GM19025 (cell line): ENCODE results near the gene MANBA.

Experiments
- ATAC-seq: cut with Tn5 transposase; IDR thresholded peaks from one replicate; pipeline ENCODE4 v1.9.1; 2021; ENCODE audit warnings: mild to moderate bottlenecking, low read depth, moderate library complexity; ENCODE audit not compliant: unreplicated experiment

MANBA gene

DNA sequence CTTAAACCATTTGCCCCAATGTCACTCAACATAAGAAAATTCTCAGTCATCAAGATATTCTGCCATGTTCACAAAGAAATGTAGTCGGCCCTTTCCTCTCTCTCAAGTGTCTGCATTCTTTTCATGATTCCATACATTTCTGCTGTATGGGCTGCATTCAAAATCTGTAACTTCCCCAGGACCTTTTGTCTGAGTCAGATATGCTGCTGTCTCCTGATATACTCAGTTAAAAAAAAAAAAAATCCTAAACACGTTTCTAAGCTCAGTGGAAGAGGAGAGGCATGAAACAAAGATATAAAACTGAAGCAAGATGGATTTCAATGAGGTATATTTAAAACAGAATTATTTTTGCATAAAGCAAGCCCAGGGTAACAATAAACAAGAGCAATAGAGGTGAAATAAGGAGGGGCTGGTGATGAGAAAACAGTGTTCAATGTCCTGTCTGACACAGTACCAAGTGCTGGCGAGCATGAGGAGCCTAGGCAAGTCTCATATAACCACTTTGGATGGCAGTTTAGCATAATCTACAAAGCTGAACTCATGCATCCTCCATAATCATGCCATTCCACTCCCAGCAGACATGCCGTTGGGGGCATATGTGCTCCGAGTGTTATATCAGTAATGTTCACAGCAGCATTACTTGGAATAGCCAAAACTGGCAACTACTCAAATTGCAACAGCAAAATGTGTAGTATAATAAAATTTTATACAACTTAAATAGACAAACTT is 76.7 kb downstream of the MANBA start:
- no peak for ATAC-seq

GRCh38 chr4:102678695-102679335 is 82.0 kb downstream of the MANBA start:
- ATAC-seq = no peak

DNA sequence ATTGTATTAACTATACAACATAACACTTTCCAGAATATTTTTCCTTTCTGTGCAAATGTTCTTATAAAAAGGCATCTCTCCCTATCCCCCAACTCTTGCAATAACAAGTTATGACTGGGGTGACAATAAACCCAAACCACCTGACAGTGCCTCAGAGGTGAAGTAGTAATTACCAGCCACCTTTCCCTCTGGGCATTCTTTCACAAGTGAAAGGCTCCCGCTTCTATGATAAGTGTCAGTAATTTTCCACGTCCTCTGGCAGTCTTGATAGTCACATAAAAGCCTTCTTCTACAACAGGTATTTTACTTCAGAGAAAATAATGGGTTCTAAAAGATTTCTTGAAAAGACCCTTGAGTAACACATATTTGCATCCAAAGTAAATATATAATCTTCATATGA is 82.7 kb downstream of the MANBA start:
- no peak for ATAC-seq

DNA sequence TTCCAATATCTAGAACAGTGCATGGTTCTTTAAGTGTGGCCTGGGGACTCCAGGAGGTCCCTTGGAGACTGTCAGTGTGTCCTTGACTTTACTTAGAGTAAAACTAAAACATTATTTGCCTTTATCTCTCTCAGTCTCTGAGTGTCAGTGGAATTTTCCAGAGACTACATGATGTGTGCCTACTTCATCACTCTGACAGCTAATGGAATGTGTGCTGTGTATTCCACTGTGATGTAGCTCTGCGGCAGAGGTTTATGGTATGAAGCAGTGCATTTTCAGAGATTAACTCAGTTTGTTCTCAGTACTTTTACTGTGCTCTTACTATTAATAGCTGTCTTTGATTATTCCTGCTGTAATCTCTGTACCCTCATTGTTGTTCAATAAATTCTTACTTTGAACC is 85.6 kb downstream of the MANBA start:
- no peak for ATAC-seq

DNA sequence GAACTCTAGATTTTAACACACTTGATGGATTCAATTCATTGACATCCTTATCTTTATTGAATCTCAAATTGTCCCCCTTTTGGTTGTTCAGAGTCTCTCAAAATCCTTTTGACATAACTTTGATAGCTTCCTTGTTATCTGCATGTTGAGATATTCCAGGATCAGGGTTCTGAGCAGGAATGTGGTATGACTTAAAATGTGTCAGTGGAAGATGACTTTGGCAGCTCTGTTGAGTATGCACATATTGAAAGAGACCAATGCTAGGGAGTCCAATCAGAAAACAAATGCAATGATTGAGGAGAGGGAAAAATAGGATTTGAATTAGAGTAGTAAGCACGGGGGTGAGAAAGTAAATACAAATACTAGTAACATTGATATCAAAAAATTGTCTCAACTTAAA is 93.8 kb downstream of the MANBA start:
- no peak for ATAC-seq

- ATAC-seq = no peak
These were observed 95.2 kb downstream of the MANBA start for GRCh38 chr4:102665527-102665926.

DNA sequence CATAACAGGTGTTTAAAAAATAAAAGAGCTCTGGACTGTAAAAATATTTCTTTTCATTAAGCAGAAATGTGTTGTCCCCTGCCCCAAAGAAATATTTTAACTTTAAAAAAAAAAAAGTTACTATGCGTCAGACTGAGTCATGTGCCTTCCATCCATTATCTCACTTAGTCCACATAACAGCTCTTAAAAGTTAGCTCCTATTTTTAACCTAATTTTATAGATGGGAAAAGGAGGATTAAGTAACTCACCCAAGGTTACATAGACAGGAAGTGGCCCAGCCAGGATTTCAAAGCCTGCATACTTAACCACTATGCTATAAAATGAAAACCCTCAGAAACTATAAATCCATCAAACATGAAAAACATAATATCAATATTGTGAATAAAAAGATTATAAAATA is 97.7 kb downstream of the MANBA start:
- no peak for ATAC-seq

DNA sequence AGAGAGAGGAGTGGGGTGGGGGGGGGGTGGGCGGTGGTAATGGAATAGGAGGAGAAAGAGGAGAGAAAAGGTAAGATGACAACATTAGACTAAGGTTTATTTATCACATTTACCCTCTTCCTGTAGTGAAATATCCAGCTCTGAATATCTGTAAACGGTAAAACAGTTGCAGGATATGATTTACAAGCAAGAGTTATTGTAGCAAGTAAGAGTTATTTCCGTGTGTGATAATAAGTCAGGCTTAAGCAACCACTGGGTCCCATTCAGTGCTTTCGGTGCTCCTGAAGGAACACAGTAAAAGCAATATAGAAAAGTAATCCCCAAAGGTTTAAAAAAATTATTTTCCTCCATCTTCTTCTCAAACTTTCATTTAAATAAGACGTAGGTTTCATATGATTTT is 103.6 kb downstream of the MANBA start:
- no peak for ATAC-seq

DNA sequence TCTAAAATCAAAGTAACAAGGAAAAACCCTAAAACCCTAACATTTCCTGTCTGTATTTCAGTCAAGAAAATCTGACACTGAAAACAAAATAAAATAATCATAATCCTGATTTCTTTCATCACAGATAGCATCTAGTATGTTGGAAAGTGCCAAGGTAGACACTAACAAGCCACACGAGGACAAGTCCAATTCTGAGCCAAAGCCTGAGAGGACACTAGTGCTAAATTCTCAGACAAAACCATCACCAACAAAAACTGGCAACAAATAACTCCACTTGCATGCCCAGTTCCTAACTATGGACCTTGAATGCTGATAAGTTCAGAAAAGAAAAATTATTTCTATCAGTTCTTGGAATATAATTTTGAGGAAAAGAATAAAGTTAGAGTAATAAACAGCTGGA is 113.7 kb downstream of the MANBA start:
- ATAC-seq = no peak

DNA sequence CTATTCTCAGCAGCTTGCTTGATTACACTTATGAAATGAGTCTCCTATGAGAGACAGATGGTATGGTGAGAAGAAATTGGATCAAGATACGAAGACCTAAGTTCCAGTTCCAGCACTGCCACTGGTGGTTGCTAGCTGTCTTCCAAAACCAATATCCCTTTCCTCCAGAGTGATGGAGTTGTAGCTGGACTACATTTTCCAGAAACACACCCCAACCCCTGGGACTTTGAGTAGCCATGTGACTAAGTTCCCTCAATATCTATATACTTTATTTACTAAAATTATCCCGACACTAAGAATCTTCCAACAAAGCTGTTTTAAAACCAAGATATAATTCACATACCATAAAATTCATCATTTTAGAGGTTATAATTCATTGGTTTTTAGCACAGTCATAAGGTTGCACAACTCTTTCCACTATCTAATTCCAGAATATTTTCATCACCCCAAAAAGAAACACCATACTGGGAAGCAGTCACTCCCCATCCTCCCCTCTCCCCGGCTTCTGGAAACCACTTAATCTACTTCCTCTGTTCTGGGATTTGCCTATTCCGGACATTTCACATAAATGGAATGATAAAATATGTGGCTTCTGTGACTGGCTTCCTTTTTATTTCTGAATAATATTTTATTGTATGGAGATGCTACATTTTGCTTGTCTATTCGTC is 118.0 kb downstream of the MANBA start:
- ATAC-seq = no peak

- ATAC-seq = no peak
These were observed 119.0 kb downstream of the MANBA start for GRCh38 chr4:102641793-102642192.

DNA sequence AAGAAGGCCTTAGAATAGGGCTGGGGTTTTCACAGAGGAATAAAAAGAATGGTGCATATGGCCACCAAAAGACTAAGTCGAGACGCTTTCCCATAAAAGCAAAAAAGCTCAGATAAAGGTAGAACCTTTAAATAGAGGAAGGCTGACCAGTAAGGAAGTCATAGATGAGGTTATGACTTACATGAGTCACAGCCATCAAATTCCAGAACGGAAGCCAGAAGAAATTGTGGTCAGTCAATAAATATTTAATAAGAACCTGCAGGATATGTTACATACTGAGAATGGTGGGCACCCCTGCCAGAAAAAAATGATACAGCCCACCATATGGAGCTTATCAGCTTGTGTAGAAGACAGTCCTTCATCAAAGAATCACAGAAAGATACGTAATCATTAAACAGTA is 120.1 kb downstream of the MANBA start:
- ATAC-seq = no peak

GRCh38 chr4:102639598-102639997 is 121.2 kb downstream of the MANBA start:
- no peak for ATAC-seq

- no peak for ATAC-seq
These were observed 122.1 kb downstream of the MANBA start for GRCh38 chr4:102638621-102639020.

GRCh38 chr4:102637391-102637790 is 123.4 kb downstream of the MANBA start:
- no peak for ATAC-seq

- no peak for ATAC-seq
These were observed 127.7 kb downstream of the MANBA start for GRCh38 chr4:102633100-102633499.

- ATAC-seq = no peak
These were observed 128.3 kb downstream of the MANBA start for GRCh38 chr4:102632241-102633065.

- no peak for ATAC-seq
These were observed 129.2 kb downstream of the MANBA start for GRCh38 chr4:102631616-102632015.

DNA sequence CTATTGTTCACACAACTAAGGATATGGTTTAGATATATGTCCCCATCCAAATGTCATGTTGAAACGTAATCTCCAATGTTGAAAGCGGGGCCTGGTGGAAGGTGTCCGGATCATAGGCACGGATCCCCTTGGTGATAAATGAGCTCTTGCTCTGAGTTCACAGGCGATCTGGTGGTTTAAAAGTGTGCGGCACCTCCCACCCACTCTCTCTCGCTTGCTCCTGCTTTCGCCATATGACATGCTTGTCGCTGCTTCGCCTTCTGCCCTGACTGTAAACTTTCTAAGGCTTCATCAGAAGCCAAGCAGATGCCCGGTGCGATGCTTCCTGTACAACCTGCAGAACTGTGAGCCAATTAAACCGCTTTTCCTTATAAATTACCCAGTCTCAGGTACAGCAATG is 131.1 kb downstream of the MANBA start:
- no peak for ATAC-seq

- no peak for ATAC-seq
These were observed 132.8 kb downstream of the MANBA start for GRCh38 chr4:102627831-102628523.
